Right forelimb (tissue), 1 donor: ENCODE data around the gene MACF1.
"Not testable (repeated sequence)": the region's sequence is repeated elsewhere in the genome, so short reads cannot be mapped to it uniquely, and the experiment has no call there.

Experiments
- DNase-seq: peaks from one replicate; pipeline ENCODE4 v3.0.0-alpha.2; 2018

Gene MACF1

GRCh38 chr1:39500862-39501389, 296.4 kb downstream of the MACF1 start:
- no peak for DNase-seq

GRCh38 chr1:39501666-39502065, 297.2 kb downstream of the MACF1 start:
- DNase-seq: no peak

- not testable (repeated sequence) for DNase-seq
These were observed 299.9 kb downstream of the MACF1 start for GRCh38 chr1:39504436-39504835.

DNA sequence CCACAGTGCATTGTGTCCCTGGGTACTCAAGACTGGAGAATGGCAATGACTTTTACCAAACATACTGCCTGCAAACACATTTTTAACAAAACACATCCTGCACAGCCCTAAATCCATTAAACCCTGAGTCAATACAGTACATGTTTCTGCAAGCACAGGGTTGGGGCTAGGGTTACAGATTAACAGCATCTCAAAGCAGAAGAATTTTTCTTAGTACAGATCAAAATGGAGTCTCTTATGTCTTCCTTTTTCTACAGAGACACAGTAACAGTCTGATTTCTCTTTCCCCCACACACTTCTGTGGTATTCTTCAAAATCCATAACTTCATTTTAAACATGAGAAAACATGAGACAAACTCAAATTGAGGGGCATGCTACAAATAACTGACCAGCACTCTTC, 300.8 kb downstream of the MACF1 start:
- no peak for DNase-seq

DNA sequence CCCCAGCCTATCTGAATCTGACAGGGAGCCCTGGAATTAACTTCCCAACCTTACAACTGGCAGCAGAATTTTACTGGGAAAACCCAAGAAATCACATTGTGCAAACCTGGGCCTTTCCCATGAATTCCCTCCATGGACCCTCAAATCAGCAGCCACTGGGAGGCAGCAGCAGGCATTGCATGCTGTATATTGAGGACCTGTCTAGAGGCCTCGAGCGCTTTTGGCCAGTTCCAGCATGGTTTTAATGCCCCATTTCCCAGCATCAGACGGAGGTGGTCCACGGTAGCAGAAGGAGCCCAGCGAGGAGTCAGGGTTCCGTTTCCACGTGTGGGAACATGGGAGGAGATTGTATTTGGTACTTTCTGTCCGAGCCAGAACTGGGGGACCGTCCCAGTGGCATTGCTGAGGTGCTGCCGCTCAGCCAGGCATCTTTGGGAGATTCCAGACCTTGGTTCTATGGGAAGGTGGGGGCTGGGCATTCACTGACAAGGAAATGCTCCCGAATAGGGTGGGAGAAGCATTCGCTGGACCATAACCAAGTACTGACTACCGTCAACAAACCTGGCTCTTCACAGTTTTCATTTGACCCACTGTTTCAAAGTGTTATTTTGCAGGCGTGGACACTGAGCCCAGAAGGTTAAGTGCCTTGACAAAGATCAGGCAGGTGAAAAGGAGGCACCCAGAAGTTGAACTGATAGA, 302.9 kb downstream of the MACF1 start:
- no peak for DNase-seq

GRCh38 chr1:39508266-39508665, 303.8 kb downstream of the MACF1 start:
- no peak for DNase-seq

DNA sequence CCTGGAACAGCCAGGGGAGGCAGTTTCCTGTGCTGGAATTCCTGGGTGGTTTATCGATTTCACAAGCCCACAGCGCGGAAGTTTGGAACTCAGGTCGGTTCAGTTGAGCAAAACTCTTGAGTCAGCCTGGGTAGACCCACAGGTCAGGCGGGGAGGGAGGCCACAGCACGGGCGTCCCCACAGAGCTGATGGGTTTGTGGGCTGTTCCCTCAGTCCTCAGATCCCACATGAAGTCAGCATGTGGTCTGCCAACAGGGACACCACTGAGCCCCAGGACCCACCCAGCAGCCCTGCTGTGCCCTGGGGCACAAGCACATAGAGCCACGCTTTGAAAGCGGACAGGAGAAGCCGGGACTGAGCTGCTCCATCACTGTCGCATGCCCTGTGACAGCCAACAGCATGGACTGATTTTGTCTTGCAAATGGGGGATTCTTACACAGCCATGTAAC, 304.4 kb downstream of the MACF1 start:
- DNase-seq: no peak

DNA sequence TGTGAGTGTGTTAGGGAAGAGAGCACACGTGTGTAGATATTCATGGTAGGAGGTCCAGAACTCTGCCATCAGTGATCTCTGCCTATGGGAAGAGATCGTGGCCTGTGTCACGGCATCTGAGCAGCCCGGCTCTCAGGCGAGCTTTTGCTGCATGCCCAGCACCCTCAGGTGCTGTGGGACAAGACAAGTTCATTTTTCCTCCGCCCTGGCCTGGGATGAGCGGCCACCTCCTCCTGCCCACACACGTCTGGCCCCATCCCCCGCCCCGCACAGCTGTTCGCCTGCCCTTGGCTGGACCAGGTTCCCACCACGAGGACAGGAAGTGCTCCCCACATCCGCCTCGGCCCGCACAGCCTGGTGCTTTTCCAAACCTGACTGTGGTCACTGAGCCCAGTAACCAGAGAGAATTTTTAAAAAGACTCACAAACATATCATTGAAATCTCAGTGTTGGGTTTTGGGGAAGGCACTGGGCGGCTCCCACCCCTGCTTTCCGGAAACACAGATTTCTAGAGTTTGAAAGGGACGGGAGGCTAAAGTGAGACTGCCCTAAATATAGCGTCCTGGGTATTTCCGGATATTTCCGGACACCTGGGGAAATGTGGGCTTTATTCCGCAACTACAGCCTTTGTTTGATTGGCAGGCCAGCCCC, 305.0 kb downstream of the MACF1 start:
- DNase-seq: peak; percentile 69

GRCh38 chr1:39510570-39511186, 306.2 kb downstream of the MACF1 start:
- DNase-seq: not testable (repeated sequence)

- not testable (repeated sequence) for DNase-seq
These were observed 307.0 kb downstream of the MACF1 start for GRCh38 chr1:39511477-39511876.

GRCh38 chr1:39512234-39512847, 307.8 kb downstream of the MACF1 start:
- DNase-seq: not testable (repeated sequence)

GRCh38 chr1:39514710-39515124, 310.2 kb downstream of the MACF1 start:
- DNase-seq: not testable (repeated sequence)

DNA sequence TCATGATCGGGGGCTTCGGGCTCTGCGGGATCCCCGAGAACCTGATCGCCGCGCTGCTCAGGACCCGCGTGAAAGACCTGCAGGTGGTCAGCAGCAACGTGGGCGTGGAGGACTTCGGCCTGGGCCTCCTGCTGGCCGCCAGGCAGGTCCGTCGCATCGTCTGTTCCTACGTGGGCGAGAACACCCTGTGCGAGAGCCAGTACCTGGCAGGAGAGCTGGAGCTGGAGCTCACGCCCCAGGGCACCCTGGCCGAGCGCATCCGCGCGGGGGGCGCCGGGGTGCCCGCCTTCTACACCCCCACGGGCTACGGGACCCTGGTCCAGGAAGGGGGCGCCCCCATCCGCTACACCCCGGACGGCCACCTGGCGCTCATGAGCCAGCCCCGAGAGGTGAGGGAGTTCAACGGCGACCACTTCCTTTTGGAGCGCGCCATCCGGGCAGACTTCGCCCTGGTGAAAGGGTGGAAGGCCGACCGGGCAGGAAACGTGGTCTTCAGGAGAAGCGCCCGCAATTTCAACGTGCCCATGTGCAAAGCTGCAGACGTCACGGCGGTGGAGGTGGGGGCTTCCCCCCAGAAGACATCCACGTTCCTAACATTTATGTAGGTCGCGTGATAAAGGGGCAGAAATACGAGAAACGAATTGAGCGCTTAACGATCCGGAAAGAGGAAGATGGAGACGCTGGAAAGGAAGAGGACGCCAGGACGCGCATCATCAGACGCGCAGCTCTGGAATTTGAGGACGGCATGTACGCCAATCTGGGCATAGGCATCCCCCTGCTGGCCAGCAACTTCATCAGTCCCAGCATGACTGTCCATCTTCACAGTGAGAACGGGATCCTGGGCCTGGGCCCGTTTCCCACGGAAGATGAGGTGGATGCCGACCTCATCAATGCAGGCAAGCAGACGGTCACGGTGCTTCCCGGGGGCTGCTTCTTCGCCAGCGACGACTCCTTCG, 310.9 kb downstream of the MACF1 start:
- not testable (repeated sequence) for DNase-seq

- not testable (repeated sequence) for DNase-seq
These were observed 312.3 kb downstream of the MACF1 start for GRCh38 chr1:39516841-39517240.

- DNase-seq: not testable (repeated sequence)
These were observed 313.4 kb downstream of the MACF1 start for GRCh38 chr1:39517936-39518335.

- DNase-seq: not testable (repeated sequence)
These were observed 314.9 kb downstream of the MACF1 start for GRCh38 chr1:39519376-39519775.

GRCh38 chr1:39522221-39522620, 317.7 kb downstream of the MACF1 start:
- DNase-seq: not testable (repeated sequence)

- DNase-seq: no peak
These were observed 318.4 kb downstream of the MACF1 start for GRCh38 chr1:39522661-39523567.

- DNase-seq: no peak
These were observed 319.7 kb downstream of the MACF1 start for GRCh38 chr1:39524171-39524570.

DNA sequence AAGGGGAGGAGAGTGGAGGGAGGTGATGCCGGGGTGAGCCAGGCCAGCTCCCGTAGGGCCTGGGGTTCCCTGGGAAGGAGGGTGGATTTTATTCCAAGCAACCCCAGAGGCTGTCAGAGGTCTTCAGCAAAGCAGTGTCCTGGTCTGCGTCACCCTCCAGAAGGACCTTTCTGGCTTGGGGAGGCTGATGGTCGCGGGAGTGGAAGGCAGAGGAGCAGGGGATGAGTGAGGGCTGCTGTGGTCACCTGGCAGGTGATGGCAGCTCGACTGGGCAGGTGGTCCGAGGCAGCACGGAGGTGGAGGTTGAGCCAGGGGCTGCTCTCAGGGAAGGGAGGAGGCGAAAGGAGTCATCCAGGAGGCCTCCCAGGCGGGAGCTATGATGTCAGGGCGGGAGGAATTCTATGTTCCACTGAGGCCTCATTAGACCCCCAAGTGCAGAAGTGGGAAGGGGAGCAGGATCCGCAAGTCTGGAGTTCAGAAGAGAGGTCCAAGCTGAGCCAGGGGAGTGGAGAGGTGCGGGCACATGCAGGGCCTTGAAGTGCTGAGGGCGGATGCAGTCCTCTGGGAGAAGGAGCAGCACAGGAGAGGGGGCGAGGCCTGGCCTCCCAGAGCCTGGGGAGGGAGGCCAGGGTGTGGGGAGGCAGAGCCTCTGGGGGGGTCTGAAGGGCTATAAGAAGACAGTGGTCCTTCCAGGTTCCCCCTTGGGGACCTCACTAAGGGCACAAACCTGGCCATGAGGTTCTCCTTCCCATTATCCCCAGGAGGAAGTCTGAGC, 320.3 kb downstream of the MACF1 start:
- no peak for DNase-seq
